ENCODE measurements around the gene SUV39H1. TPM values are rescaled to one million over a fixed set of nuclear protein-coding genes. Genes with fewer than 3 reads are reported as not detected.

SUV39H1 gene
- total and polyA plus RNA-seq, 9 of the 15 experiments (the other 6 are each of a cell fraction or from before 2014, with no cell fraction given): 4.7 to 34.7 (median 17.9) TPM

DNA sequence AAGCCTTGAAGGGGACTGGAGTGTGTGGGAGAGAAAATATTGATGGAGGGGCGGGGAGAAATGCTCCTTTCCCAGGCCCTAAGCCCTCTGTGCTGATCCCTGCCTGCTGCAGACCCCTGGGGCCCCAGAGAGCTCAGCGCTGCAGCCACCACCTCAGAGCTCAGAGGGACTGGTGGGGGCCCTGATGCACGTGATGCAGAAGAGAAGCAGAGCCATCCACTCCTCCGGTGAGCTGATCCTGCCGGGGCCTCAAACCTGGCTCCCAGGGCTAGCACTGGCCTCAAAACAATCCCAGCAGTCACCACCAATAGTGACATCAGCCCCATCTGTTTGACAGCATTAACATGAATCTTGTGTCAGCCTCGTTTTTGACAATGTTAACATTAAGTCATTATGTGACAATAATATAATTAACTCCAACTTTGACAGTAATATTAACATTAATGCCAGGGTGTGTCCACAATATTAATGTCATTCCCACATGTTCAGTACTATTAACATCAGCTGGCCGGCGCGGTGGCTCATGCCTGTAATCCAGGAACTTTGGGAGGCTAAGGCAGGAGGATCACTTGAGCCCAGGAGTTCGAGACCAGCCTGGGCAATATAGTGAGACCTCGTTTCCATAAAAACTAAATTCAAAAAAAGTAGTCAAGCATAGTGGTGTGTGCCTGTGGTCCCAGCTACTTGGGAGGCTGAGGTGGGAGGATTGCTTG, 7.2 kb upstream of the SUV39H1 start:
- in situ Hi-C loops (cut with MboI): no loop called here
- FAIRE-seq (no peak), DNase-seq (ENCODE audit: extremely low read depth in 1 of 4, low spot score in 3 of 4) (no peak), ATAC-seq (peak; percentile 54)
- no peaks in the 10 kb centered on the region for H3K9me3 ChIP-seq (replicated peaks; ENCODE audit: control insufficient read depth, insufficient read depth, low read depth, low read length)
- intact Hi-C loops (cut with micrococcal nuclease): no loop called here
- no peaks in the 10 kb centered on the region for H3K9me1 ChIP-seq (ENCODE audit: control insufficient read depth, insufficient read depth, low read length)
- no peak overlapping the region for H3K4me3 ChIP-seq
- no peak overlapping the region for H3K4me2 ChIP-seq (ENCODE audit: insufficient read depth, low read length)
- no peaks in the 10 kb centered on the region for H3K27me3 ChIP-seq (ENCODE audit: control insufficient read depth in 2 of 2, insufficient read depth in 2 of 2, low read length in 2 of 2)
- no TSS peak for BruUV-seq (replicated peaks)
- H3K4me1 ChIP-seq (replicated peaks in 1 of 2; ENCODE audit: control insufficient read depth in 2 of 2, insufficient read depth in 2 of 2, low read length in 2 of 2): peaks cover 0 to 12% of the 10 kb centered on the region in 2 experiments; a peak in 2 of 5 replicates
- H3K27ac ChIP-seq (ENCODE audit: extremely low read depth, low read depth, low read length): no peak overlapping the region
- H3K9ac ChIP-seq (ENCODE audit: insufficient read depth in 1 of 2, low read depth in 2 of 2, low read length in 2 of 2): peak overlapping the region in 1 of 2 experiments; percentile 13; a peak in 1 of 4 replicates
- ChIA-PET POLR2A (no interaction called here), CTCF (ENCODE audit: low intra/inter-chr PET ratio) (no interaction called here)
- H2AFZ ChIP-seq (ENCODE audit: low read depth, low read length): no peak overlapping the region
- no peak for TF ChIP-seq GTF3C2 (IDR thresholded peaks at IDR 0.05; ENCODE audit: borderline replicate concordance, extremely low read depth, insufficient read length)
- H4K20me1 ChIP-seq (replicated peaks; ENCODE audit: control insufficient read depth, insufficient read depth, low read length): no peaks in the 10 kb centered on the region
- WGBS (ENCODE audit: insufficient coverage, low coverage, missing lambda C conversion rate): 42% methylated on average over 11 of the region's 11 CpGs
- no peaks in the 10 kb centered on the region for H3K36me3 ChIP-seq (ENCODE audit: control insufficient read depth, insufficient read depth, low read length)
- H3K79me2 ChIP-seq (ENCODE audit: control insufficient read depth, insufficient read depth, low read length): no peaks in the 10 kb centered on the region

Data from K562 (cell line).